NCI-H2029 treated with DMSO at 0.1 percent for 48 hours (cell line): ENCODE results near the gene SFRP5.

ENCODE experiments used
- DNase-seq: peaks from one replicate; lab custom pipeline; 2025; lab: John Stamatoyannopoulos, UW

SFRP5 gene

DNA sequence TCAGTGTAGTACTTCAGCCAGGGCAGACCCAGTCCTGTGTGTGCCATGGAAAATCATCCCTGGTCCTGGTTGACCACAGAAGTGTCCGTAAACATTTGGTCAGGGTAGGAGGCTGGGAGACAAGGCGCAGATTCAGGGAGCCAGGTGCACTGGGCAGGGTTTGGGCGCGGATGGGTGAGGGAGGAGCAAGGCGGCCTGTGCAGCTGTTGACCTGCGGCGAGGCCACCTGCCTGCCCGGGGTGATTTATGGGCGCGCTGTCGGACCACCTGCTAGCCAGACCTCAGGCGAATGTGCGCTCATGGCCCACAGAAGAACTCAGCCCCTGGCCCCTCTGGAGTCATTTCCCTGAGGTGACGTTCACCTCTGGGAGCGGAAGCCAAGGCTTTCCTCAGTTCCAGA, 6.6 kb downstream of the SFRP5 start:
- no peak for DNase-seq

DNA sequence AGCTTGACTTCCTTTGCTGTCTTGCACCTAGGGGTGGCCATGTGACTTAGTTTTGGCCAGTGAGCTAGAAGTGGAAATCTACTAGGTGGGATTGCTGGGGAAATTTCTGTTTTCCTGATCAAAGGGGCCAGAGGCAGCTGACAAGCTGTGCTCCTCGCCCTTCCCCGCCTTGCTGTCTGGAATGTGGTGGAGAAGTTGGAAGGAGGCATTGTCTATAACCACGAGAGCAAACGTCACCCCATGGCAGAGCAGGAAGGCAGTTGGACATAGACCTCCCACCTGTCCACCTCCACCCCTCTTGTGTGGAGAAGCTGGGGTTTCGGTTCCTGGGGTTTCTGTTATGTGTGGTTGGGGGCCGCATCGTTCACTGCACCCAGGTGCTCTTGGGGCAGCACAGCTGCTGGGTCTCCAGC, 7.3 kb downstream of the SFRP5 start:
- no peak for DNase-seq

DNA sequence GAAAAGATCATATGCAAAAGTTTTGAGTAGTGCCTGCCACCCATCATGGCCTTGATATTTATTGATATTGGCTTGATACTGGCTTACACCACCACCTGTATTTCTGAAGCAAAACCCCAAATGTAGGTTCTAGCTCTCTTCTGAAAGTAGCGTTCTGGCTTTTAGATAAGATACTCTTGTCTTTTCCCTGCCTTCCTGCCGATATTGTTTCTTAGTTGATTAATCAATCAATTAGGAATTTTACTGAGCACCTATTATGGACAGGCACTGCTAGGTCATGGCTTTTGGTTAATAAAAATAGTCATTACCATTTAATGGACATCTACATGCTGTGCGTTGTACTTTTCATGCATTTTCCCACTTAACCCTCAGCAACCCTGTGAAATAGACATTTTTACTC, 7.9 kb downstream of the SFRP5 start:
- no peak for DNase-seq

DNA sequence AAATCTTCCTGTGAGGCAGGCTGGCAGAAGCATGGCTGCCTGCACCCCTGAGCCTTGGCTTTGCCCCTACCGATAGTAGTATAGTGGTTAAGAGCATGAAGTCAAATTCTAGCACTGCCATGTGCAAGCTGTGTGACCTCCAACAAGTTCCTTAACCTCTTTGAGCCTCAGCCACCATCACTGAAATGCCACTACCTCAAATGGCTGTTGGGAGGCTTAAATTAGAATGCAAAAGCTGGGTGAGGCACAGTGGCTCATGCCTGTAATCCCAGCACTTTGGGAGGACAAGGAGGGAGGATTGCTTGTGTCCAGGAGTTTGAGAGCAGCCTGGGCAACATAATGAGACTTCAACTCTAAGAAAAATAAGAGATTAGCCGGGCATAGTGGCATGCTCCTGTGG, 8.4 kb downstream of the SFRP5 start:
- no peak for DNase-seq

DNA sequence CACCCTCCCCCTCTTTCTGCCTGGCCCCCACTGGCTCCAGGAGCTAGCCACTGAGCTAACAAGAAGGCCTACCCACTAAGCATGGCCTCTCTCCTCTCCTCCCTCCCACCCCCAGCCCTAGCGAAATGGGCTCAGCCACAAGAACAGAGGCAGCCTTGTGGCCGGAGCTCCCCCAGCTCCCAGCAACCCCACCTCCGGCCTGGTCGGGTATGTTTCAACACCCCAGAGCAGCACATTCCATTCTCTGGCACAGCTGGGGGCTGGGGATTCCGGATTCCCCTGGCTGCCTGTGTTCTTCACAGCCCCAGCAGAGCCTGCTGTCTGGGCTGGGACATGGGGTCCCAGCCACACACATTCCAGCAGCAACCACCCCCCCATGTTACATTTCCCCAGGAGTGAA, 9.0 kb downstream of the SFRP5 start:
- DNase-seq: no peak

DNA sequence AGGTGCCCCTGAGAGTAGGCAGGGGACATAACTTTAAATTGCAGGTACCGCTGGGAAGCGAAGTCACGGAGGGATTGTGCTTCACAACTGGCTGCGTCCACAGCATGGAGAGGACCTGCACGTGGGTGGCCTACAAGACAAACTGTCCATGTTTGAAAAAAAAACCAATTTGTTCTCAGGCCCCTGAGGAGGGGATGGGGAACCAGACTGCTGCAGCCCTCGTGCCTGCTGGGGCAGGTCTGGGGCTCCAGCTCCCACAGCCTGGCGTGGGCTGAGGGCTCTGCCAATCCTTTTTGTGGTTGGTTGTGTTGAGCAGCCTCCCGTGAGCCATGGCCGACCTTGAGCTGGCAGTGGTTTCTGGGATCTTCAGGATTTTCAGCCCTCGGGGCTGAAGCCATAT, 9.7 kb downstream of the SFRP5 start:
- no peak for DNase-seq

DNA sequence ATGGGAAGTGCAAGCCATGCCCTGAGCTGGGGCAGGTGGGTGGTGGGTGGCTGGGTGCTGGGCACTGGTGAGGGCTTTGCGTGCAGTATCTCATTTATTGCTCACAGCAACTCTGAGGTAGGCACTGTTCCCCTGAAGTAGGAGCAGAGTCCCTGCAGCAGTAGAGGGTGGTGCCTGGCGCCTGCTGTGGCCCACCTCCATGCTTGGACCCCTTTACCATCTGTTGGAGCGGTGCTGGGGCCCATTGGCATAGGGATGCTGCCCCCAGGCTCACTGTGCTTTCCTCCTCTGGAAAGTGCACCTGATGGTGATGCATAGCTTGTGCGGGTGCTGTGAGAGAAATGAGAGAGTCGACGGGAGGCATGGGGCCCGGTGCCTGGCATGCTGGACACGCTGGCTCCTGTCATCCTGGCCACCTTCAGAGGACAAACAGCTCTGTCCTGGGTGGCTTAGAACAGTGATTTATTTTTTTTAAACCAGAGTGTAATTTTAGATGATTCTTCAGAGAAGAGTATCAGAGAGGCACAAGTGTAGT, 10.4 kb downstream of the SFRP5 start:
- DNase-seq: no peak

DNA sequence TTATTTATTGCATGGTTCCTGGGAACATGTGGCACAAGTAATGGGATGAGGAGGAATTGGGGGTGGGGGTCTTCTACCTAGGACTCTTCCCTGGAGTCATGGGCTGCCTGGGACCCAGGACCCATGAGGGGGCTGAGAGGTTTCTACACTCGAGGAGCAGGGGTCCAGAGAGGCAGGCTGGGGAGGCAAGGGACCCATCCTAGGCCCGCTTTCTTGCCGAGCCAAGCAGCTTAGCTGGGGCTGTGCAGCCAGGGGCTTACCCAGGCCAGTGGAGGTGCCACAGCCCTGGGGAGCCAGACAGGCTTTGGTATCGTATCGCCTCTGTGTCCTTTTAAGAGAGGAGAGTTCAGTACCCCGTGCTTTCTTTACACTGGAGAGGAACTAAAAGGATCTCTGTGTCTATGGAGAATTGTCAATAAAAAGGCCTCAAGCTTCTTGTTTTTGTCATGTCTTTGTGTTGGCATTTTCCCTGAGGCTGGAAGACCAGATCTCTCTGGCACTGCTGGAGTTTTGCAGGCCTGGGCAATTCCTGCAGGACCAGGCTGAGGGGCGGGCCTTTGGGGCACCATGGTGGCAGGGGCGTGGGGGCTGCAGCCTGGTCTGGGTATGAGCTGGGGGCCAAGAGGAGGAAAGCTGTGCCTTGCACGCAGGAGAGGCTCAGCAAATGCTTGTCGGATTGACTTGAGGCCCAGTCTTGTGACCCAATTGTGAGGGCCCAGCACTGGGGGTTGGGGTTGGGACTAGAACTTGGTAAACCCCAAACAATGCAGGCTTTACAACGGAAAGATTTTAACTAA, 11.1 kb downstream of the SFRP5 start:
- no peak for DNase-seq

DNA sequence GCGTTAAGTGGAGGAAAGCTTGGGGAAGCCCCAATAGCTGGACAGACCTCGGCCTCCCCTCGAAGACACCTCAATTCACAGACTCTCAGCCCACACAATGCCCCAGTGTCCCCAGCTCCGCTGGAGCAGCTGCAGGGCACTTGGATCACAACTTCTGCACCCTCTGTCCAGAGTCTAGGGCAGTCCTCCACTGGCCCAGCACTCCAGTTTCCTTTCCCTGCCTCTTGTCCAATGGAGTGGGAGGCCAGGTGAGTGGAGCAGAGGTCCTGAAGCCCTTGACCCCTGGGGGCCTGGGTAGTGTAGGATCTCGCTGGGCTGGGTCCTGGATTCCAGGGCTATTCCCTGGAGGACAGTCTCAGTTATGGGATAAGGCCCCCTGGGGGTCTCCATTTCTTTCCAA, 11.9 kb downstream of the SFRP5 start:
- no peak for DNase-seq

DNA sequence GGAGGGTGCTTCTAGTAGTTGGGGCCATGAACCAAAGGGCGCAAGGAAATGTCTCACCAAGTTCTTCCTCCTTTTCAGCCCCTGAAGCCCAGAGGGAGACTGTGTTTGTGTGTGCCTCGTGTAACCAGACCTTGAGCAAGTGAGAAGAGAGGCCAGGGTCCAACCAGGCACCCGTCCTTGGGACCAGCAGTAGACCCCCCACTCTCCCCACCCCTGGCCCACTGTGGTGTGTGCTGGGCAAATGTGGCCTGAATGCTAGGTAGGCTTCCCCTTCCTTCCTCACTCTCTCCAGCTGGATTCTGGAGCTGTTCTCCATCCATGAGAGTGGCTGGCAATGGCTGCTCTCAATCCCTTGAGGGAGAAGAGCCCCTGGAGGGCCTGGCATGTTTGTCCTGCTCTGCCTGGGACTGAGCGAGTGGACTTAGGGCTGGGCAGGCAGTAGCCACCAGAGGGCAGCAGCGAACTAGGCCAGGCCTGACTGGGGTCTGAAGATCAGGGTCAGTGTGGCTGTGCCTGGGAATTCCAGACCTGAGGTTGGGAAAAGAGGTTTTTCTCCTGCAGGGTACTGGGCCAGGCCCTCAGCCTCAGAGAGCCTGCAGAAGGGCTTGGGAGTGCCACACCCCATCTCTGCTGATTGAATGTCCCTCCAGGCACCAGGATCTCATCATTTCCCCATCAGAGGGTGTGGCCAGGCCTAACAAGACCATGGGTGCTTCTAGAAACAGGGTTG, 12.5 kb downstream of the SFRP5 start:
- DNase-seq: peak; percentile 3

DNA sequence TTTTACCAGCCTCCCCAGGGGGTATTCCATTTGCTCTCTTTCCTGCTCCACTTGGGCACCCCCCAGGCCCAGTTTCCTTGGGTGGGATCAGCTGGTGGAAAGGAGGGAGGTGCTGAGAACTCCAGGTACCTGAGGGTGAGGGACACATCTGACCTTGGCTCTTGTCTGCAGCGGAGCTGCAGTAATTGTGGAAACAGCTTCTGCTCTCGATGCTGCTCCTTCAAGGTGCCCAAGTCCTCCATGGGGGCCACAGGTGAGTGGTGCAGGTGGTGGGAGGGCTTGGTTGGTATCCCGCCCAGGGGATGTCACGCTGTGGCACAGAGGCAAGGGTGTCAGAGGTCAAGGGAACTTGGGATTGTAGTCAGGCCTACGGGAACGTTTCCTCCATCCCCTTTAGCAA, 14.3 kb downstream of the SFRP5 start:
- DNase-seq: no peak

DNA sequence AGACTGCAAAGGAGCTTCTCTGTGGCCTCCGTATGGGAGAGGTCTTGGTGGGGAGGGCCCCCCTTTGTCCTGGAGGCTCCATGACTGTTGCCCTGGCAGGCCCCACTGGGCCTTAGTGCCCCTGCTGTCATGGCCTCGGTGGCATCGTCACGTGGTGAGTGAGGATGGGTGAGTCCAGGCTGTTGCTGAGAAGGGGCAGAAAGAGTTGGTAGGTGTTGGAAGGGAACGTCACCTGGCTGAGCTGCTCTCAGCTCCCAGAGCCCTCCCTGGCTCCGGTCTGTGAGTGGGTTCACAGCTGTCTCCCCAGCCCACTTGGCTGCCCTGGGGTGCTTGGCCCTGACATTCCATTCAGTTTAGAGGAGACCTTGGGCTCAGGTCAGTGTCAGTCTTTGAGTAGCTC, 16.1 kb downstream of the SFRP5 start:
- no peak for DNase-seq

DNA sequence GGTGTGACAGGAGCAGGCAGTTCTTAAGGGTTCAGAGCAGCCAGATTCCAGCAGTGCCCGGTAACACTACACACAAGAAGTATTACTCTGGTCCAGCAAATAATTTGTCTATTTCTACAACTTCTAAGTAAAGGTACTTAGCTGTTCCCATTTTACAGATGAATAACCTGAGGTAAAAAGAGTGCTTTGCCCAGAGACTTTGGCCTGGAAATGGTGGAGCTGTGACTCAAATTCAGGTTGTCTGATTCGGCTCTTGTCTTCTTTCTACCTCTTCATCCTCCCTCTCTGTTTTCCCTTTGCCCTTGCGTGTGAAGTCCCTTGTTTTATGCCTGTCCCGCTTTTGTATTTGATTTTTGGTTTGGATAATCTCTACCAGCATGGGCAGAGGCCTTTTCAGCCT, 17.1 kb downstream of the SFRP5 start:
- DNase-seq: no peak

DNA sequence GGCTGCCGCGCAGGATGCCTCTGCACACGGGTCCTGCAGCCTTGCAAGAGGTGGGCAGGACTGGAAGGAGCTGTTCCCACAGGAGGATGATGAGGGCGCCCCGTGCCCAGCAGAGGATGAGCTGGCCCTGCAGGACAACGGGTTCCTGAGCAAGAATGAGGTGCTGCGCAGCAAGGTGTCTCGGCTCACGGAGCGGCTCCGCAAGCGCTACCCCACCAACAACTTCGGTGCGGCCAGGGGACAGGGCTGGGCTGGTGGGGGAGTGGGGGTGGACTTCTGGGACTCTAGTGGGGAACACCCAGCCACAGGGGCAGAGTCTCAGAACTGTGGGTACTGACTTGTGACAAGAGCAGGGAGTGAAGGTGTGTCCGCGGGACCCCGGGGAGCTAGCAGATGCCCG, 18.8 kb downstream of the SFRP5 start:
- no peak for DNase-seq

DNA sequence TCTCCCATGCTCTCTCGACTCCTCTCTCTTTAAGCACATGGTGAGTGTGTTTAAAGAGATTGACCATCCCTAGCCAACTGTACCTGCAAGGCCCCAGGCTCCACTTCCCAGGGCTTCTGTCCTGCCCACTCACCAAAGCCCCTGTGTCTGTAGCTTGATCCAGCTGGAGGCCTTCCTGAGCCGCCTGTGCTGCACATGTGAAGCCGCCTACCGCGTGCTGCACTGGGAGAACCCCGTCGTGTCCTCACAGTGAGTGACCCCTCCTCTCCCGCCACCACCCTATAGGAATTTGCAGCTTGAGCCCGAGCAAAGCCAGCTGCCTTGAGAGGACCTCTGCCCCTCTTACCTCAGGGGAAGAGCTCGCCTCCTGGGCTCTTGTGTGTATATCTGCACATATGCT, 23.7 kb downstream of the SFRP5 start:
- DNase-seq: no peak

DNA sequence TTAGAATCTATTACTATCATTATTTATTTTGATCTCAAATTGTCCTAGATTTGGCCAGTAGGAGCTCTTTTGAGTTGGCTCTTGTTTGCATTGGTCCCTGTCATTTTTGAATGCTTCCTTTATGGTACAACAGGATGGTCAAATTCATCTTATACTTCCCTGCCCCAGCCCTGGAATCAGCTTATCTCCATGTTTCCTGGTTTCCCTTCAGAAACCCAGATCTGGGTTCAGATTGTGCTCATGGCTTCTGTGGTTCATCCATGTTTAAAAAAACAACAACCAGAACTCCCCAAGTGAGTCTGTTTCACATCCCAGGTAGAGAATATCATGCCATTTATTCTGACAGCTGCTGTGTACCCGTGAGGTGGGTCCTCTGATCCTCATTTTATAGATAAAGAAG, 24.2 kb downstream of the SFRP5 start:
- no peak for DNase-seq

DNA sequence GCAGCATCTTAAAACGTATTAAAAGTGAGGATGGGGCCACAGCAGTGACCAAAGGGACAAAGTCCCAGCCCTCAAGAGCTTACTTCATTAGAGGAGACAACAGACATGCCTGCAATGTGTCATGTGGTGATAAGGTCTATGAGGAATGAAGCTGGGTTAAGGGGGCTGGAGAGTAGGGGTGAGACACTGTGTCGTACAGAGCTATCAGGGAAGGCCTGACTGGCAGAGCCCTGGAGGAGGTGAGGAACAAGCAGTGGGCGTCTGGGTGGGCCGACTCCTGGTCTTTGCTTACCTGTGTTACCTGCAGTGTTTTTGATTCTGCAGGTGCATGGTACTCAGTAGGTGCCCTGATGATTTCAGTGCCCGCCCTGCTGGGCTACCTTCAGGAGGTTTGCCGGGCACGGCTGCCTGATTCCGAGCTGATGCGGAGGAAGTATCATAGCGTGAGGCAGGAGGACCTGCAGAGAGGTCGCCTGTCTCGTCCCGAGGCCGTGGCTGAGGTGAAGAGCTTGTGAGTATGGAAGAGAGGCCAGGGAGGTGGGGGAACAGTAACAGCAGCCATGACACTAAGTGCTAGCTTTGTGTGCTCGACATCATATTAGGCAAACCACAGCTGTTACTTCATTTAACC, 27.3 kb downstream of the SFRP5 start:
- DNase-seq: no peak

DNA sequence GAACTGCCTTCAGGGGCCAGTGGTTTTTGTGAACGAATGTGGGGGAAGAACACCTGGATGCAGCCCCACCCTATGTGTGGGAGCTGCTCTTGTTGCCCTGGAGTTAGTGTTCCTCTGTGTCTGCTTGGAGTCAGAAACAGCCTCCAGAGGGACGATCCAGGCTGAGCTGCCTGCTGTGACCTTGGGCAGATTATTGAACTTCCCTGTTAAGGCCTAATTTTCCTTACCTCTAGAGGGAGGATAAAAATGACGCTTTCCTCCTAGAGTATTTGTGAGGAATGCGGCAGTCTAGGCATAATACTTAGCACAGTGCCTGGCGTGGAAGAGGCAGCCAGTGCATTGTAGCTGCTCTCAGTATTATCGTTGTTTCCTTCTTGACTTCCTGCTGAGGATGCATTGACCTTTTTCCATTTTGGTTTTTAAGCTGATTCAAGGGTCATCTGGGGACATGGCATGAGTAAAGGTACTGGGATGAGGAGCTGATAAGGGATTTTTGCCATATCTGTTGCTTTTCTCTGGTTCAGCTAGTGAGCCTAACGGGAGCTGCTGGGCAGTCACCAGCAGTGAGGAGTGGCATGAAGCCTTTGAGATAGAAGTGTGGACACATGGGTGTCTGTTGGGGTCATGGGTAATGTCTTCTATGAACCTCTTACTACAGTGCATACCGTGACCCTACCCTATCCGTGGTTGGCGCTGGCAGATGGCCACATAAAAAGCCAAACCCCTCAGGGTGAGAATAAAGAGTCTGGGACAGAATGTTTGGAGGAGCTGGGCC, 28.4 kb downstream of the SFRP5 start:
- no peak for DNase-seq

DNA sequence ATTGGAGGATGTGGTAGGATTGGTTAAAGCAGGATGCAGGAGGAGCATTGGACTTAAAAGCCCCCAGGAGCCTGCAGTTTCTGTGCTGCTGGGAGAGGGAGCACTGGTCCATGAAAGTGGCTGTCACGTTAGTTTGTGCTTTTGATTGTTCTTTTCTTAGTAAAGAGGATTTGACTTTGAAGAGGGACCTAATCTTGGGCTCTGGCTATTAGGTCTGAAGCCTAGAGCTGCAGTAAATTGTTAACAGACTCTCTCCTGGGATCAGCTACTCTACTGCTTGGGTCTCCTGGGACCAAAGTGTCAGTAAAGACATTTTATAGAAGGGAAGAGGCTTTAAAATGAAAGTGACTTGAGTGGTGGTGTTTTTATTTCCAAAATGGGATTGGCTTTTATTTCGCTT, 31.2 kb downstream of the SFRP5 start:
- DNase-seq: no peak

DNA sequence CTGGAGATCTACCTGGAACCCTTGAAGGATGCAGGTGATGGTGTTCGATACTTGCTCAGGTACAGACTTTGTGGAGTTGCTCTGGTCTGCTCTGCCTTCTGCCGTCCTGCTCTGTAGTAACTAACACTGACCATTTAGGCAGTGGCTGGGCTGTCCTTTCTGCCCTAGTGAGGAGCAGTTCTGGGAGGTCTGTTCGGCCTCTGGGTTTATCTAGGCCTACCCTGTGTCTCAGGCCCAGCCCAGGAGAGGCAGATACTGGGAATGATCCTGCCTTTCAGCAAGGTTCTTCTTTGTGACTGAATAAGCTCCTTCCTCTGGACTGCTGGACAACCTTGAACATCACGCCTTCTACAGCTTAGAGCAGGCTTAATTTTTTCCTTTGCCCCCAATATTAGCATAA, 33.2 kb downstream of the SFRP5 start:
- no peak for DNase-seq

DNA sequence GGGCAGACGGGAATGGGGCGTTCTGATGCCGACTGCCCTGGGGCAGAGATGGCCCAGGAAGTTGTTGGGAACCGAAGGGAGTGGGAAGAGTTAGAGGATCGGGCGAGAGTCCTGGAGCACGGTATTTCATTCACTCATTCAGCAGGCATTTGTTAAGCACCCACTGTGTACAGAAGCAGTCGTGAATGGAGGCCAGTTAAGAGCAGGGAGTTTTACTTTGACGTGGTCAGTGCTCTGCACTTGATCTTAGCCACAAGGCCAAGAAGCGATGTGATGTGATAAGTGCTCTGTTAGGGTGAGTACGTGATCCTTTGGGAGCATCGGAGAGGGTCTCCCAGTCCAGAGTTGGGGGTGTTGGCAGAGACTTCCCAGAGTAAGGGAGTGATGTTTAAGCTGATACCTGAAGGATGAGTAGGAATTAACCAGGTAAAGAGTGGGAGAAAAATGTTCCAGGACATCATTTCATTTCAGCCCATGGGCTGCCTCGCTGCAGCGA, 34.0 kb downstream of the SFRP5 start:
- no peak for DNase-seq
